OCI-LY1 (cell line): ENCODE results near the gene PIGU.
"Not testable (repeated sequence)": the region's sequence is repeated elsewhere in the genome, so short reads cannot be mapped to it uniquely, and the experiment has no call there.

Experiments used
- H2AFZ ChIP-seq: fragments of 200-600 bp; sonication (generic), shearing (Covaris generic); 2 replicates; pipeline ENCODE4 v1.6.0; 2014; ENCODE audit warnings: antibody characterized with exemption, mild to moderate bottlenecking, low read length
- H3F3A ChIP-seq: fragments of 200-600 bp; sonication (generic), shearing (Covaris generic); 2 replicates; pipeline ENCODE4 v1.6.0; 2014; ENCODE audit warnings: mild to moderate bottlenecking, antibody characterized with exemption, low read length, moderate library complexity; ENCODE audit not compliant: insufficient read depth
- H3K27ac ChIP-seq: fragments of 200-600 bp; sonication (generic); 2 replicates; pipeline ENCODE4 v1.5.1; 2014; ENCODE audit warnings: low read length, mixed run types, mild to moderate bottlenecking, low read depth; ENCODE audit not compliant: poor library complexity, severe bottlenecking
- H3K27me3 ChIP-seq: fragments of 200-600 bp; sonication (generic); 2 replicates; pipeline ENCODE4 v1.6.0; 2014; ENCODE audit warnings: antibody characterized with exemption, mild to moderate bottlenecking, low read length, moderate library complexity; ENCODE audit not compliant: insufficient read depth
- H3K36me3 ChIP-seq: fragments of 200-600 bp; sonication (generic); 2 replicates; pipeline ENCODE4 v1.6.1; 2014; ENCODE audit warnings: mild to moderate bottlenecking, antibody characterized with exemption, low read length, moderate library complexity, mixed read lengths; ENCODE audit not compliant: insufficient read depth
- H3K4me1 ChIP-seq: fragments of 200-600 bp; sonication (generic); 2 replicates; pipeline ENCODE4 v1.5.1; 2014; ENCODE audit warnings: mild to moderate bottlenecking, low read length, moderate library complexity; ENCODE audit not compliant: insufficient read depth, severe bottlenecking
- H3K4me2 ChIP-seq: fragments of 200-600 bp; sonication (generic), shearing (Covaris generic); 2 replicates; pipeline ENCODE4 v1.6.1; 2014; ENCODE audit warnings: low read length
- H3K4me3 ChIP-seq: fragments of 200-600 bp; sonication (generic); 2 replicates; pipeline ENCODE4 v1.5.1; 2014; ENCODE audit warnings: low read length, low read depth, mild to moderate bottlenecking, mixed read lengths; ENCODE audit not compliant: poor library complexity, severe bottlenecking
- H3K79me2 ChIP-seq: fragments of 200-600 bp; shearing (Covaris generic); 2 replicates; pipeline ENCODE4 v1.6.1; 2016; ENCODE audit warnings: mixed run types, low read length, mixed read lengths; ENCODE audit not compliant: insufficient read depth
- H3K9ac ChIP-seq: fragments of 200-600 bp; sonication (generic), shearing (Covaris generic); 2 replicates; pipeline ENCODE4 v1.6.1; 2014; ENCODE audit warnings: mild to moderate bottlenecking, low read length, mixed read lengths
- H3K9me2 ChIP-seq: fragments of 200-600 bp; sonication (generic), shearing (Covaris generic); 2 replicates; pipeline ENCODE4 v1.6.1; 2014; ENCODE audit warnings: low read depth, mild to moderate bottlenecking, low read length, mixed read lengths
- H3K9me3 ChIP-seq: fragments of 200-600 bp; shearing (Covaris generic); 2 replicates; pipeline ENCODE4 v1.6.1; 2014; ENCODE audit warnings: low read length, mixed read lengths
- H4K20me1 ChIP-seq: fragments of 200-600 bp; sonication (generic), shearing (Covaris generic); 2 replicates; pipeline ENCODE4 v1.6.0; 2016; ENCODE audit warnings: mild to moderate bottlenecking, low read length; ENCODE audit not compliant: insufficient read depth
- CTCF ChIP-seq: fragments of 200-600 bp; sonication (generic), shearing (Covaris generic); IDR thresholded peaks from 2 replicates; pipeline ENCODE4 v1.5.1; 2017; ENCODE audit warnings: mild to moderate bottlenecking, antibody characterized with exemption, low read length, moderate library complexity, mixed read lengths
- EZH2 ChIP-seq: fragments of 200-600 bp; sonication (generic), shearing (Covaris generic); IDR thresholded peaks from 2 replicates; pipeline ENCODE4 v1.8.0; 2017; ENCODE audit warnings: borderline replicate concordance, mixed run types, mild to moderate bottlenecking, antibody characterized with exemption, low read length, moderate library complexity, mixed read lengths

PIGU gene

DNA sequence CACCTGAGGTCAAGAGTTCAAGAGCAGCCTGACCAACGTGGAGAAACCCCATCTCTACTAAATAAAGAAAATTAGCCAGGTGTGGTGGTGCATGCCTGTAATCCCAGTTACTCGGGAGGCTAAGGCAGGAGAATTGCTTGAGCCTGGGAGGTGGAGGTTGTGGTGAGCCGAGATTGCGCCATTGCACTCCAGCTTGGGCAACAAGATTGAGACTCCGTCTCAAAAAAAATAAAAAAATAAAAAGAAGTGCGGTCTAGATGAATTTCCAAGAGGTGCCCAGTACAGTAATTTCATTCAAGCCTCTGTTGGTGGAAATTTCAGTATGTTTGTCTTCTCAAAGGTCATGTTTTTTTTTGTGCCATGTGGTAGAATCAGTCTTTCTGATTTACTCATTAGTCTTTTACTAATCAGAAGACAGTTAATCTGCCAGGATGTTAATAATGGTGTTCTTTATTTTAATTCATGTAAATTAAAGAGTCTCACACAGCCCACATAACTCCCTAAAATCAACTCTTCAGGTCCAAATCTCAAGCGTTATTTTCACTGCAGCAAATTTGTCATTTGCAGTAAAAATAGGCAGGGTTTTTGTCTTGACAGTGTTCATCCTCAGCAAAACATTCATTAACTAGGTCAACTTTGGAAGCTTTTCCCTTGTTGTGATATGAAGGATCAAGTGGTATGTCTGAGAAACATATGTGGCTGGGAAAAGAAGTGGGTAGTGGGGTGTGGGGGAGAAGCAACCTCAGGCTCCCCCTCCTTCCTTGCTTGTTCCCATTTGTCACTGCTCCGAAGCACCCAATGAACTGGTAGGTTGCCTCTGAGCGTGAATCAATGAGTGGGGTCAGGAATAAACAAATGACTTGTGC lies 40.6 kb upstream of the PIGU start:
- Histone ChIP-seq H3K9me3 (no peaks in the 10 kb centered on the region), H3K9me2 (no peaks in the 10 kb centered on the region), H3K9ac (no peak overlapping the region), H3K27me3 (no peaks in the 10 kb centered on the region), H4K20me1 (no peaks in the 10 kb centered on the region), H3K4me1 (peaks cover 6% of the 10 kb centered on the region), H3K4me3 (no peak overlapping the region), H3K36me3 (peaks cover 16% of the 10 kb centered on the region; the same call in 1 of the 2 replicates), H3K27ac (no peak overlapping the region), H3K4me2 (no peak overlapping the region), H3F3A (no peaks in the 10 kb centered on the region), H3K79me2 (no peaks in the 10 kb centered on the region), H2AFZ (no peak overlapping the region)
- no peak for TF ChIP-seq CTCF
- no peak for TF ChIP-seq EZH2

DNA sequence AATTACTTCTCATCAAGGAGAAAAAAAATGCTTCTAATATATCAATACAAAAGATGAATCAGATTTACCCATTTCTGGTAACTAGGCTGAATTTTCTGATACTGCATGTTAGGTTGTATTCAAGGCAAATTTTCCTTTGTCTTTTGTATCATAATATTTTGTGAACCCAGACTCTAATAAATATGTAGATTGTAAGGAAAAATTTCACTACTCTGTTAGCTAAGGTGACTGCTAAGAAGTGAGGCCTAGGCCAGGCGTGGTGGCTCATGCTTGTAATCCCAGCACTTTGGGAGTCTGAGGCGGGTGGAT lies 40.0 kb upstream of the PIGU start:
- Histone ChIP-seq H3K36me3 (peaks cover 16% of the 10 kb centered on the region; the same call in 1 of the 2 replicates), H3K4me2 (no peak overlapping the region), H3K79me2 (no peaks in the 10 kb centered on the region), H3K4me3 (no peak overlapping the region), H3K9me3 (no peaks in the 10 kb centered on the region), H3K9ac (no peak overlapping the region), H3K9me2 (no peaks in the 10 kb centered on the region), H3K27me3 (no peaks in the 10 kb centered on the region), H3K4me1 (peaks cover 6% of the 10 kb centered on the region), H4K20me1 (no peaks in the 10 kb centered on the region), H3K27ac (no peak overlapping the region), H3F3A (no peaks in the 10 kb centered on the region), H2AFZ (no peak overlapping the region)
- TF ChIP-seq EZH2 (no peak), CTCF (no peak)

GRCh38 chr20:34715384-34715783 lies 38.5 kb upstream of the PIGU start:
- Histone ChIP-seq H2AFZ (no peak overlapping the region), H3K4me2 (no peak overlapping the region), H4K20me1 (no peaks in the 10 kb centered on the region), H3K79me2 (no peaks in the 10 kb centered on the region), H3K4me3 (no peak overlapping the region), H3F3A (no peaks in the 10 kb centered on the region), H3K27ac (no peak overlapping the region), H3K9me3 (no peaks in the 10 kb centered on the region), H3K36me3 (peaks cover 16% of the 10 kb centered on the region; the same call in 1 of the 2 replicates), H3K27me3 (no peaks in the 10 kb centered on the region), H3K9ac (no peak overlapping the region), H3K9me2 (no peaks in the 10 kb centered on the region), H3K4me1 (peaks cover 10% of the 10 kb centered on the region)
- TF ChIP-seq CTCF (no peak), EZH2 (no peak)

- H3K79me2 ChIP-seq, H3K27me3 ChIP-seq, H3K4me3 ChIP-seq, H3F3A ChIP-seq, H3K9ac ChIP-seq, H3K27ac ChIP-seq, H2AFZ ChIP-seq, H3K4me1 ChIP-seq, H3K9me2 ChIP-seq, H3K9me3 ChIP-seq, H3K4me2 ChIP-seq, H4K20me1 ChIP-seq: not testable (repeated sequence)
- peaks cover 16% of the 10 kb centered on the region; the same call in 1 of the 2 replicates for H3K36me3 ChIP-seq
Observed at GRCh38 chr20:34713944-34714515, 37.1 kb upstream of the PIGU start.
